Measurements from ENCODE around the gene SNED1. TPM values are rescaled to one million over a fixed set of nuclear protein-coding genes. Genes with fewer than 3 reads are reported as not detected.

Gene SNED1
- total and polyA plus RNA-seq, 8 donors: 2.0 to 106 (median 16.0) TPM

- H3K4me3 ChIP-seq: no peak overlapping the region
- no peaks in the 10 kb centered on the region for H3K9me3 ChIP-seq
- H3K27ac ChIP-seq: no peak overlapping the region
- intact Hi-C loops (cut with DNase I; ENCODE audit: low total_unique reads): no loop called here
- peaks cover 0 to 10% (median 0%) of the 10 kb centered on the region in 3 donors for H3K27me3 ChIP-seq
- peaks cover 0 to 17% (median 9%) of the 10 kb centered on the region in 4 donors for H3K4me1 ChIP-seq
- H3K36me3 ChIP-seq: no peaks in the 10 kb centered on the region
- WGBS, 5 donors: 88 to 92% (median 91%) methylated on average over 31 to 34 of the region's 34 CpGs
- TF ChIP-seq EP300 (IDR thresholded peaks at IDR 0.05) (no peak), POLR2AphosphoS5 (IDR thresholded peaks at IDR 0.05) (no peak), CTCF (IDR thresholded peaks at IDR 0.05) (no peak), POLR2A (IDR thresholded peaks at IDR 0.05) (no peak)
- DNase-seq: no peak
Measured at GRCh38 chr2:240967681-240968621, 30.5 kb upstream of the SNED1 start.

DNA sequence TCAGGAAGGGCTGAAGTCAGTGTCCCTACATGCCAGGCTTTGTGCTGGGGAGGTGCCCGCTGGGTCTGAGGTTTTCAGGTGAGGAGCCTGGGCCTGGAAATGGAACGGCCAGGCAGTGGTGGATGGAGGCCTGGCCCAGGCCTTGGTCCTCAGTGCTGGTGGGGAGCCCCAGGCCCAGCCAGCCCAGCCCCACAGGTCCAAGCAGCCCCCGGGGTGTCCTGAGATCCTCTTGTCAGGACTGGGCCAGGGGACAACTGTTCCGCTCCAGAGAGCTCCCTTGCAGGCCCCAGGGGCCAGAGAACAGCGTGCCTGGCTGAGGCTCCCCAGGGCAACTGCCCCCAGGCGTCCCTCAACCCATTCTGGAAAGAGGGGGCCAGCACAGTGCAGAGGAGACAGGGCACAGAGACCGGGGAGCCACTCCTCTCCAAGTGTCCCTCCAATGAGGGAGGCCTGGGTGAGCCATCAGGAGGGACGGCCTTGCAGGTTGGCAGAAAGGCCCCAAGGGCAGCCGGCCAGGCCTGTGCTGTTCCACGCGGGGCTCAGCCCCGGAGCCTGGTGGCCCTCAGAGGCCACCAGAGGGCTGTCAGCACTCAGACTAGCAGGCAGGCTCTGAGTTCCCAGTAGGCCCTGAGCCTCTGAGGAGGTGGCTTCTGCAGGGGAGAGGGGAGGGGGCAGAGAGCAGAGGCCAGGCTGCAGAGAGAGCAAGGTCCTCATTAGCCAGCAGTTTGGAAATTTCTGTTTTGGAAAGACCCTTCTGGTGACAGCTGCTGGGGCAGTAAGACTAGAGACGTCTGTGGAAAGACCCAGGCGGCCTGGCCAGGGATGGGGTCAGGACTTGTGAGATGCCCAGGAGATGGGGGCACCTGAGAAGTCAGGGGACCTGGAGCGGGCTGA, 29.4 kb upstream of the SNED1 start:
- WGBS, 5 donors: 75 to 81% (median 77%) methylated on average over 8 to 15 of the region's 15 CpGs
- no peaks in the 10 kb centered on the region for H3K36me3 ChIP-seq
- intact Hi-C loops (cut with DNase I; ENCODE audit: low total_unique reads): no loop called here
- peaks cover 0 to 23% (median 12%) of the 10 kb centered on the region in 4 donors for H3K4me1 ChIP-seq
- no peak overlapping the region for H3K27ac ChIP-seq
- peaks cover 0 to 4% (median 0%) of the 10 kb centered on the region in 4 donors for H3K9me3 ChIP-seq
- TF ChIP-seq POLR2A (IDR thresholded peaks at IDR 0.05) (no peak), POLR2AphosphoS5 (IDR thresholded peaks at IDR 0.05) (no peak), EP300 (IDR thresholded peaks at IDR 0.05) (no peak), CTCF (IDR thresholded peaks at IDR 0.05) (no peak)
- DNase-seq: no peak
- H3K4me3 ChIP-seq: no peak overlapping the region
- peaks cover 0 to 17% (median 0%) of the 10 kb centered on the region in 3 donors for H3K27me3 ChIP-seq

GRCh38 chr2:240970104-240970503, 28.3 kb upstream of the SNED1 start:
- H3K4me3 ChIP-seq: no peak overlapping the region
- 73 to 96% (median 90%) methylated on average over 3 of the region's 3 CpGs for WGBS, 5 donors
- H3K36me3 ChIP-seq: no peaks in the 10 kb centered on the region
- no peak for TF ChIP-seq POLR2AphosphoS5 (IDR thresholded peaks at IDR 0.05)
- no peak for TF ChIP-seq POLR2A (IDR thresholded peaks at IDR 0.05)
- TF ChIP-seq CTCF (IDR thresholded peaks at IDR 0.05): no peak
- TF ChIP-seq EP300 (IDR thresholded peaks at IDR 0.05): no peak
- no peak overlapping the region for H3K27ac ChIP-seq
- H3K4me1 ChIP-seq: peaks cover 0 to 23% (median 12%) of the 10 kb centered on the region in 4 donors
- H3K27me3 ChIP-seq: peaks cover 0 to 17% (median 0%) of the 10 kb centered on the region in 3 donors
- H3K9me3 ChIP-seq: peaks cover 0 to 7% (median 0%) of the 10 kb centered on the region in 4 donors
- intact Hi-C loops (cut with DNase I; ENCODE audit: low total_unique reads): no loop called here
- DNase-seq: no peak

- Histone ChIP-seq H3K4me1 (peaks cover 0 to 18% (median 12%) of the 10 kb centered on the region in 4 donors), H3K9me3 (peaks cover 0 to 7% (median 0%) of the 10 kb centered on the region in 4 donors), H3K27me3 (peaks cover 0 to 24% (median 5%) of the 10 kb centered on the region in 3 donors), H3K36me3 (no peaks in the 10 kb centered on the region), H3K27ac (no peak overlapping the region), H3K4me3 (no peak overlapping the region)
- TF ChIP-seq POLR2A (IDR thresholded peaks at IDR 0.05) (no peak), CTCF (IDR thresholded peaks at IDR 0.05) (no peak), POLR2AphosphoS5 (IDR thresholded peaks at IDR 0.05) (no peak), EP300 (IDR thresholded peaks at IDR 0.05) (no peak)
- intact Hi-C loops (cut with DNase I; ENCODE audit: low total_unique reads): no loop called here
- no peak for DNase-seq
- WGBS, 5 donors: 75 to 92% (median 88%) methylated on average over 4 to 15 of the region's 15 CpGs
Measured at GRCh38 chr2:240970816-240971215, 27.6 kb upstream of the SNED1 start.
